ENCODE results near the gene RBM12.
A peak's percentile ranks its signal among the peaks of the same experiment; 100 is the strongest.
"Not testable (repeated sequence)": the region's sequence is repeated elsewhere in the genome, so short reads cannot be mapped to it uniquely, and the experiment has no call there.

The RBM12 gene, protein sequence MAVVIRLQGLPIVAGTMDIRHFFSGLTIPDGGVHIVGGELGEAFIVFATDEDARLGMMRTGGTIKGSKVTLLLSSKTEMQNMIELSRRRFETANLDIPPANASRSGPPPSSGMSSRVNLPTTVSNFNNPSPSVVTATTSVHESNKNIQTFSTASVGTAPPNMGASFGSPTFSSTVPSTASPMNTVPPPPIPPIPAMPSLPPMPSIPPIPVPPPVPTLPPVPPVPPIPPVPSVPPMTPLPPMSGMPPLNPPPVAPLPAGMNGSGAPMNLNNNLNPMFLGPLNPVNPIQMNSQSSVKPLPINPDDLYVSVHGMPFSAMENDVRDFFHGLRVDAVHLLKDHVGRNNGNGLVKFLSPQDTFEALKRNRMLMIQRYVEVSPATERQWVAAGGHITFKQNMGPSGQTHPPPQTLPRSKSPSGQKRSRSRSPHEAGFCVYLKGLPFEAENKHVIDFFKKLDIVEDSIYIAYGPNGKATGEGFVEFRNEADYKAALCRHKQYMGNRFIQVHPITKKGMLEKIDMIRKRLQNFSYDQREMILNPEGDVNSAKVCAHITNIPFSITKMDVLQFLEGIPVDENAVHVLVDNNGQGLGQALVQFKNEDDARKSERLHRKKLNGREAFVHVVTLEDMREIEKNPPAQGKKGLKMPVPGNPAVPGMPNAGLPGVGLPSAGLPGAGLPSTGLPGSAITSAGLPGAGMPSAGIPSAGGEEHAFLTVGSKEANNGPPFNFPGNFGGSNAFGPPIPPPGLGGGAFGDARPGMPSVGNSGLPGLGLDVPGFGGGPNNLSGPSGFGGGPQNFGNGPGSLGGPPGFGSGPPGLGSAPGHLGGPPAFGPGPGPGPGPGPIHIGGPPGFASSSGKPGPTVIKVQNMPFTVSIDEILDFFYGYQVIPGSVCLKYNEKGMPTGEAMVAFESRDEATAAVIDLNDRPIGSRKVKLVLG

DNA sequence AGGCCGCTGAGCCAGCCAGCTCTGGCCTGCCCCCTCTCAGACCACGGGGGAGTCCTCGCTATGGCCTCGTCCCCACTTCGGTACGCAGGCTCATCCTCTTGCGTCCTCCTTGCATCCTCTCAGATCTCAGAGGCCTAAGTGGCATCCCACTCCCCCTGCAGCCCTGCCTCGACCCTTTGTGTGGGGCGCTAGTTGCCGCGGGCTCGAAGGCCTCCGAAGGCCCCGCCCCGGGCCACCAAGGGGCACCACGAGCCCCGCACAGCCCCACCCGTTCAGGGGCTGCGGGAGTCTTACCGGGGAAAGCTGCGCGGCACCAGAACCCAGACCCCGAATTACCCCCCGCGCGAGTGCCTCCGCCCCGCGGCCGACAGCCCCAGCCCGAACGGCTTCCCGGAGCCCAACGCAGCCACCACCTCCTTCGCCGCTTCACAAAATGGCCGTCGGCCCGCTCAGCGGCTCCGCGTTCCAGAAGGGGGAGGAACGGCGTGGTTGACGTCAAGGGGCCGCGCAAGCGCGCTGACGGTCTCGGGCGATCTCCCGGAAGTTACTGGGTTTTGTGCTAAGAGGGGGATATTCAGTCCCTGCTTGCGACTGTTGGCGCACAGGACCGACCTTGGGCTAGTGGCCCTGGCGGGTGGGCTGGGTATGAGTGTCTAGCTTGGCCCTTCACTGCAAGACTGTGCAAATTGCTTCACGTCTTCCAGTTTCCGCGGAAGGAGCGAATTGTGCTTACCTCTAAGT, at the start of gene RBM12, which contains the start of gene CPNE1:
Gene RBM12, minus strand, starts transcription at position 435 of the 741 bp plus-strand sequence. CDS start 9,578 bp downstream, outside the sequence.
Gene CPNE1, minus strand, starts transcription at position 435 of the 741 bp plus-strand sequence. CDS start 31,977 bp downstream, outside the sequence.
- H3K4me3 ChIP-seq (ENCODE audit: low read depth, low read length) = peak within 1 kb of the TSS; percentile 91
- peak; percentile 96 for DNase-seq (ENCODE audit: low read depth)
- TF ChIP-seq, protein P1, sequence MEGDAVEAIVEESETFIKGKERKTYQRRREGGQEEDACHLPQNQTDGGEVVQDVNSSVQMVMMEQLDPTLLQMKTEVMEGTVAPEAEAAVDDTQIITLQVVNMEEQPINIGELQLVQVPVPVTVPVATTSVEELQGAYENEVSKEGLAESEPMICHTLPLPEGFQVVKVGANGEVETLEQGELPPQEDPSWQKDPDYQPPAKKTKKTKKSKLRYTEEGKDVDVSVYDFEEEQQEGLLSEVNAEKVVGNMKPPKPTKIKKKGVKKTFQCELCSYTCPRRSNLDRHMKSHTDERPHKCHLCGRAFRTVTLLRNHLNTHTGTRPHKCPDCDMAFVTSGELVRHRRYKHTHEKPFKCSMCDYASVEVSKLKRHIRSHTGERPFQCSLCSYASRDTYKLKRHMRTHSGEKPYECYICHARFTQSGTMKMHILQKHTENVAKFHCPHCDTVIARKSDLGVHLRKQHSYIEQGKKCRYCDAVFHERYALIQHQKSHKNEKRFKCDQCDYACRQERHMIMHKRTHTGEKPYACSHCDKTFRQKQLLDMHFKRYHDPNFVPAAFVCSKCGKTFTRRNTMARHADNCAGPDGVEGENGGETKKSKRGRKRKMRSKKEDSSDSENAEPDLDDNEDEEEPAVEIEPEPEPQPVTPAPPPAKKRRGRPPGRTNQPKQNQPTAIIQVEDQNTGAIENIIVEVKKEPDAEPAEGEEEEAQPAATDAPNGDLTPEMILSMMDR (IDR thresholded peaks at IDR 0.05; ENCODE audit: insufficient read depth, low read depth, low read length, missing control alignments) = no peak

DNA sequence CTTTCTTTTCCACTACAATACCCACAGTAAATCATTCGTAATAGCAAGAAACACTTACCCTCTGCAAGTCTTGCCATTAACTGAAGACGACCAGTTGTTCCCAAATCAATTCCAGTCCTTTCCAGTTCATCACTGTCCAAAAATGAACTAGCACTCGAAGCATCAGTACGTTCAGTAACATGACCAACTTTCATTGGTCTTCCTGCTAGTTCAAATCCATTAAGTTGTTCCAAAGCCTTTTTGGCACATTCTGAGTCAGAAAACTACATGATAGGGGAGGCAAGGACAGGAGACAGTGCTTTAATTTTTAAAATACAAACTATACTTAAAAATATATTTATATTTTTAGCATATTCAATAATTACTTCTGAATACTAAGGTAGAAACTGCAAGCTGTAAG, 49.4 kb upstream of the RBM12 start:
- TF ChIP-seq, protein P1 (IDR thresholded peaks at IDR 0.05; ENCODE audit: insufficient read depth, low read depth, low read length, missing control alignments) = no peak
- H3K4me3 ChIP-seq (ENCODE audit: low read depth, low read length) = no peak overlapping the region
- no peak for DNase-seq (ENCODE audit: low read depth)

DNA sequence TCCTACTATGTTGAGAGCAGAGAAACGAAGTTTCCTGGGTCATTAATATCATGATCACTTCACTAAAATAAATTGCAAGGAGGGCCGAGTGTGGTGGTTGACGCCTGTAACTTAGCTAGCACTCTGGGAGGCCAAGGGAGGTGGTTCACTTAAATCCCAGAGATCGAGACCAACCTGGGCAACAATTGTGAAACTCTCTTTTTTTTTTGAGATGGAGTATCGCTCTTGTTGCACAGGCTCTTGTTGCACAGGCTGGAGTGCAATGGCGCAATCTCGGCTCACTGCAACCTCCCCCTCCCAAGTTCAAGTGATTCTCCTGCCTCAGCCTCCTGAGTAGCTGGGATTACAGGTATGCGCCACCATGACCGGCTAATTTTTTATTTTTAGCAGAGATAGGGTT, 48.4 kb upstream of the RBM12 start:
- DNase-seq (ENCODE audit: low read depth); H3K4me3 ChIP-seq (ENCODE audit: low read depth, low read length): not testable (repeated sequence)

DNA sequence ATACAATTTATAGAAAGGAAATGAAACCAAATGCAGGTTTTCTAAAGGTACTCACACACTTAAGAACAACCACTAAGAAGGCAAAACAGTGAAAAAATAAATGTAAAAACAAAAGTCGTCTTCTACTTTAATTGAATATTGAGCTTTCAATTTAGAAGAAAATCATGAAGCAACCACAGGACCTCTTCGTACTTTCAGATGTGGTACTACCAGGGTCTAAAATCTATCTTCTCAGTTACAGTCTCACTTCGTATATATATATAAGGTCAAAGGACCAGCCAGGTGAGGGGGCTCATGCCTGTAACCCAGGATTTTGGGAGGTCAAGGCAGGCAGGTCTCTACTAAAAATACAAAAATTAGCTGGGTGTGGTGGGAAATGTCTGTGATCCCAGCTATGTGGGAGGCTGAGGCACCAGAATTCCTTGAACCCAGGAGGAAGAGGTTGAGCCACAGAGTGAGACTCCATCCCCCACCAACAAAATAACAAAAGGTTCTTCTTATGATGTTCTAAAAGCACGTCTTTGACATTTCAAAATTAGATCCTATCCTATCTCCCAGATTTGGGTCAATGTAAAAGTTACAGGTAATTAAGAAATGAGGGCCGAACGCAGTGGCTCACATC, 47.0 kb upstream of the RBM12 start:
- peak; percentile 46 for DNase-seq (ENCODE audit: low read depth)
- no peak overlapping the region for H3K4me3 ChIP-seq (ENCODE audit: low read depth, low read length)
- TF ChIP-seq, protein P1 (IDR thresholded peaks at IDR 0.05; ENCODE audit: insufficient read depth, low read depth, low read length, missing control alignments) = no peak

DNA sequence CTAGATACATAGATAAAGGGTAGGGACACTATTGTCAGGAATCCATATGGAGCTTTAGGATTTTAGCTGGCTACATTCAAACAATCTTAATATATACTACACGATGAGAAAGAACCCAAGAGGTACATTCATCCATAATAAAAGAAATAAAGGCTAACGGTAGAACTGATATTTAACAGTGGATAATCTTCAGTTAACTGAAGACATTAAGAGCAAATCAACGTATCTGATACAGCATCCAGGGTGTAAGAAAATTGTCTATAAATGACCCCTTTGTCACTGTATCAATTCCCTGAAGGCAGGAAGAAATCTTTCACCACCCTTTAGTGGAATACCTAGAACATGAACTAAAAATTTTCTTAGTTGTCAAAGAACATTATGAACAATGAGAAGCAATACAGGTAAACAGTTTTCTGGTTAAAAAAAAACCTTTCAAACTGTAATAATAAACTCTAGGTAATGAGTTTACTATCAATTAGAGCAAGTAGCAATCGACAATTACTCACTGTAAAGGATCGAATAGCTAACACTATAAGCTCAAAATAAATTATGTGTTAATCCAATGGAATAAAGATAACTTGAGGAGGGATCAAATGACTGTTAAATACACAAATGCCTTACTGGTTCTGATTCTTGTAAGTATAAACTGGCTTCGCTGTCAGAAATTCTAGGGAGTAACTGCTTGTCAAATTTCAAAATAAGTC, 46.3 kb upstream of the RBM12 start:
- DNase-seq (ENCODE audit: low read depth) = no peak
- H3K4me3 ChIP-seq (ENCODE audit: low read depth, low read length) = no peak overlapping the region
- TF ChIP-seq, protein P1 (IDR thresholded peaks at IDR 0.05; ENCODE audit: insufficient read depth, low read depth, low read length, missing control alignments) = no peak

DNA sequence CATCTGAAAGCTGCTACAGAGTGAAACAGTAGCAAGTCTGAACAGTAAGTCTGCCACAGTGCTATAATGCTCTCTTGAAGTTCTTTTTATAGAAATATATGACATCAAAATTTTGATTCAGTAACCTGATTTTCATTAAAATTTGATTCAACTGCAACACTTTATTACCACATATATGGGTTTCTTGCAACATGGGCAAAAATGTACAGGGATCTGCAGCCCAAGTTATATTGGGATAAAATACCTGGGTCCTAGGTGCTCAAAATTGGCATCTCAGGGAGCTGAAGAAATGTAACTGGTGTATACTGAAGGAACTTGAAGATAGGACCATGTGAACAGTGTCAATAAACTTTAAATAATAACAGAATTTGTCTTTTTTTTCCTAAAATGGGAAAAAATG, 45.3 kb upstream of the RBM12 start:
- no peak for DNase-seq (ENCODE audit: low read depth)
- TF ChIP-seq, protein P1 (IDR thresholded peaks at IDR 0.05; ENCODE audit: insufficient read depth, low read depth, low read length, missing control alignments) = no peak
- H3K4me3 ChIP-seq (ENCODE audit: low read depth, low read length) = no peak overlapping the region

Measured in GM12865 (cell line).